ENCODE results near the gene UVRAG.

The UVRAG gene

DNA sequence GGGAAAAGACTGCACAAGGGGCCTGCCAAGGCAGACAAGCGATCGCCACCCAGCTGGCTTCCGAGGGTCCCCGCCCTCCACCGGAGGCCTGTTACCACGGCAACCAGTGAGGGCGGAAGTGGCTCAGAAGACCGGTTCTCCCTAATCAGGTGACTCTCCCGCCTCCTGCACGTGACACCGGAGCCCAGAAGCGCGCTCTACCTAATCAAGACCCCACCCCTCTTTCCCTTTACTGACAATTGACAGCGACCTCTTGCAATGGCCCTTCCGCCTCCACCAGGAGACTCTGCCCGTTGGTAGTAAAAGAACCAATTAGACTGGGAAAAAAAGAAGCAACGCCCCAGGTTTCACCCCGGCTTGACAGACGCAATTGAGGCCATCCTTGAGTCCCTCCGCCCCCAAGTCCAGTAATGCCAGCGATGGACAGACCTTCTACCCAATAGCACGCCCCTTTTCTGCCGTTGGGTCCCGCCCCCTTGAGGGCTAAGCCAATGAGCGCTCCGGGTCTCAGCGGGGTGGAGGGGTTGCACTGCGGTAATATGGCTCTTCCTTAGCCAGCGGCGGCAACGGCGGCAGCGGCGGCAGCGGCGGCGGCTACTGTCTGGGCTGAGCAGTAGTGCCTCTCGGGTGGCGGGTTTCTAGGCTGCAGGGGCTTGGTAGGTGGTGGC, at the start of gene UVRAG:
UVRAG (plus strand) TSS at position 534 of the 668 bp plus-strand sequence. CDS start 198 bp downstream, outside the sequence.
- DNase-seq = peak; percentile 98

- DNase-seq = no peak
These were observed 48.4 kb upstream of the UVRAG start for GRCh38 chr11:75766443-75767227.

DNA sequence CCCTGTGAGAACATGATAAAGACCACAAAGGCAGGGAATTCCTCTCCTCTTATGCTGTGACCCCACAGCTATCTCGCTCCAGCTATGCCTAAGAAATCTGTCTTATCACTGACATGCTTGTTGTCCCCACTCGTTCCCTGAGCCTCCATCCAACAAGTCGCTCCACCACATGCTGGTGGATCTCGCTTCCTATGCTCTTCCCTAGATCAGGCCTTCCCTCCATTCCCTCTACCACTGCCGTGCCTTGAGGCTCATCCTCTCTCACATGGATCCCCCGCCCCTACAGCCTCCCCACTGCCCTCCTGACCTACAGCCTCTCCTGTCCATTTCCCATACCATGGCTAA, 47.8 kb upstream of the UVRAG start:
- no peak for DNase-seq

DNA sequence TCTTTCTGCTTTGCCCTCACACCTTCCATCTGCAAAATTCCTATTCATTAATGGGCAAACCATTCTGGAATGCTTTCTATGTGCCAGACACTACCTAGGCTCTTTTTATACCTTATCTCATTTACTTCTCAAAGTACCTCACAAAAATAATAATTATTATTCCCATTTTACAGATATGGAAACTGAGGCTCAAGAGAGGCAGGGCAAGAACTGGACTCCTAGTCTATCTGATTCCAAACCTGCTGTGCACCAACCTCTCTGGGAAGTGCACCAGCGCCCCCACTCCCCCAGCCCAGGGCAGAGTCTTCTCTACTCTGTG, 47.3 kb upstream of the UVRAG start:
- DNase-seq = no peak

GRCh38 chr11:75768112-75768908, 46.7 kb upstream of the UVRAG start, which contains the start of gene DGAT2:
DGAT2 (plus strand) TSS chr11:75768778; CDS start chr11:75768992, 214 bp downstream.
- peak; percentile 79 for DNase-seq

DNA sequence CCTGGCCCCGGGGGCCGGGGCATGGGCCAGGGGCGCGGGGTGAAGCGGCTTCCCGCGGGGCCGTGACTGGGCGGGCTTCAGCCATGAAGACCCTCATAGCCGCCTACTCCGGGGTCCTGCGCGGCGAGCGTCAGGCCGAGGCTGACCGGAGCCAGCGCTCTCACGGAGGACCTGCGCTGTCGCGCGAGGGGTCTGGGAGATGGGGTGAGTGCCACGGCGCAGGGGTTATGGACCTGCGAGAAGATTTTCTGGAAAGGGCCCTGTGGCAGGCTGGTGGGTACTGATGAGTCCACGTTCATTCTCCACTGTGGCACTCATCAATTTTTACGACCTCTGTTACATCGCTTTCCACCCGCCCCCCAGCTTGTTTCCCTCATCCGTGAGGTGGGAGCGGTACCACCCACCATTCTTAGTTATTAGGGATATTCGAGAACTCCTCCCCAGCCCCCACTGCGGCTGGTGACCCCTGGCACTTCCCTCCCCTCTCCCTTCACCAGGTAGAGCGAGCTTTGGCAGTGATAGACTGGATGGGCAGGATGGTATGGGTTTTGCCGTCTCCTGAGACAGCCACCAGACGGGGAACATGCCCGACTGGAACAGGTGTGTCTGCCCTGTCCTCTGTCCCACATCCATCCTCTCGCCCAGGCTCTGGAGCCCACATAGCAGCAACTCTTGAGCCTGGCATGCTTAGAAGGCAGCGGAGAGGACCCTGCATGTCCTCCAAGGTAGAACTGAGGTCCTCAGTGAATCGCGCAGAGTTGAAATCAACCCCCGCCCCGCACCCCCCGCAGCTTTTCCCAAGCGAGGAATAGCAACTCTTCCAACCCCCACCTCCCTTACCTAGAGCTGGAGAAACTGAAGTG, 45.9 kb upstream of the UVRAG start:
- DNase-seq = no peak

DNA sequence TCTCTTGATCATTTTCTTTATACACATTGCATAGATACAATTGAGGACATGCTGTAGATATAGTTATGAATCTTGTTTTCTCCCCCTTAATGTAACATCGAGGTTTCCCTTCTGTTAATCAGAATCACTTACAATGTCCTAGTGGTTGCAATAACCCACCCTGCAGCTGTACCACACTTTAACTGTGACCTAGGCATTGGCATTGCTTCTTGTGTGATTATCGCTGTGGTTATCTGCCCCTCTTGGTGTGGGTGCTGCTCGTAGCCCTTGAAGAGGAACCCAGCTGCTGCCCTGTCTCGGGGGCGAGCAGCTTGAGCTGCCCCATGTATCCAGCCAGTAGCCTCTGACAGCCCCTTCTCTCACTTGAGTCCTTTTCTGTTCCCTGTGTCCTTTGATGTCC, 44.9 kb upstream of the UVRAG start:
- DNase-seq = no peak

- DNase-seq = no peak
These were observed 43.2 kb upstream of the UVRAG start for GRCh38 chr11:75771646-75772410.

- DNase-seq = peak; percentile 29
These were observed 41.2 kb upstream of the UVRAG start for GRCh38 chr11:75773595-75774353.

GRCh38 chr11:75775056-75775455, 40.0 kb upstream of the UVRAG start:
- no peak for DNase-seq

GRCh38 chr11:75776546-75776945, 38.5 kb upstream of the UVRAG start:
- DNase-seq = no peak

DNA sequence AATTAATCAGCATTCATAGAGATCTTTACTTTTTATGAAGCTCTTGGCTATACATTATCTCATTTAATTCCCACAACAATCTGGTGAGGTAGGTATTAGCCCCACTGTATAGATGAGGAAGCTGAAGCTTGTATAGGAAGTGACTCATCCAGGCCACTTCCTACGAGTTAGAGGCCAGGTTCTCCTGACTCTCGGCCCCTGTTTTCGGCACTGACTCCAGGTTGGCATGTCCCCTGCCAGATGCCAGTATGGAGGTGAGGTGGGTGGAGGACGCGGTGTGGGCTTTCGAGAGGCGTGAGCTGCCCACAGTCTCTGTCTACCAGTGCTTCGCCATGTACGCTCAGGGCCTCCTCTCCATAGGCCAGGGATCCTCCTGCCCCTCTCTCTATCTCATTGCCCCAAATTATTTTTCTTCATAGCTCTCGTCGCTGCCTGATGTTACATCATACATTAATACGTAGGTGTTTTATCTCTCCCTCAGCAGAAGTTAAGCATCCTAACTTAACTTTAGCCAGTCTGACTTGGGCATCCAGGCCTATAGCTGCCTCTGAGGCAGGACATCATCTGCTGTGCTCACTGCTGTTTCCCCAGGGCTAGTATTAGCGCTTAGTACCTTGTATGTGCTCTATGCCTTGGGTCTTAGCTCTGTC, 37.4 kb upstream of the UVRAG start:
- DNase-seq = no peak

DNA sequence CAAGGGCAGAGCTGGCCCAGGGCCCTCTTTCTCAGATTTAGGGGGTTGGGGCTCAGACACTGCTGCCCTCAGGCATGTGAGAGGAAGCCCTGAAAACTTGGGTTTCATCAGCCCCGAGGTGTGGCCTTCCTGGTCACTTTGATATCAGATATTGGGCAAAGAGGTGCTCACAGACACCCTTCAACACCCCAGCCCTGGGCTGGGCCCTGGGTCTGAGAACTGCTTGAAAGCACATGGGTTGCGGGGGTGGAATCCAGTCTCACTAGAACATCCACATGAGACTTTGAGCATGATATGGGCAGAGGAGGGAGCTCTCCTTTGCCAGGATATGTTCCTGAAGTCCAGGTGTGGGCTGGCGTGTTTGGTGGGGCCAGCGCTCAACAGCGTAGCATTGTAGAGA, 36.0 kb upstream of the UVRAG start:
- no peak for DNase-seq

DNA sequence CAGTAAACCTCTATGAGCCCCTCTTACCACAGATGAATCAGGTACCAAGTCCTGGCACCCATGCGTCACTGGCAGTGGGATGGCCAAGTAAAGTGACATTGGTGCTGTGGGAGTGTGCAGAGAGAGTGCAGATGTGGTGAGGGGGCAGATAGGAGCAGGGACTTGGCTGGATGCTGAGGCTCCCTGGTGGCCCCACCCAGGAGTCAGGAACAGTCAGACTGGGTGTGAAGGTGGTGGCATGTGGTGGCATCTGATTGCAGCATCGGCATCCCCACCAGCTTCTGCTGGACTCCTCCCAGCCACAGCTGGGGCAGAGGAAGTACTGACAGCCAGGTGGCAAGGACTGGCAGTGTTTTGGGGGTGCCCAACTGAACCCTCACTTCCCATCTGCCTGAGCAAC, 35.0 kb upstream of the UVRAG start:
- DNase-seq = no peak

DNA sequence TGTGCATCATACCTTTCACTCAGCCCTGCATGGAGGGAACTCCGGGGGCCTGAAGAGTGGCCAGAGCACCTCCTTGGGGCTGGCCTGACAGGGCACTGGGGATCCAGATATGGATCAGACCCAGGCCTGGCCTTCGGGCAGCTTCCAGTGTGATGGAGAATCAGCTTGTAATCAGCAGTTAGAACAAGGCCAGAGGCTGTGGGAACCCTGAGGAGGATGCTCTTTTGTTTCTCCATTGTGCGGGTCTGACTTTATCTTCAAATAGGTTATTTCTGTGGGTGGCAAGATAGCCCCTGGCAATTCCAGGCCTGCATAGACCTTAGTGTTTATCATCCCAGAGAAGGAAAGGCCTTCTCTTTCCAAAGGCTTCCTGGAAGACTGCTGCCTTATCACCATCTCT, 34.1 kb upstream of the UVRAG start:
- no peak for DNase-seq

DNA sequence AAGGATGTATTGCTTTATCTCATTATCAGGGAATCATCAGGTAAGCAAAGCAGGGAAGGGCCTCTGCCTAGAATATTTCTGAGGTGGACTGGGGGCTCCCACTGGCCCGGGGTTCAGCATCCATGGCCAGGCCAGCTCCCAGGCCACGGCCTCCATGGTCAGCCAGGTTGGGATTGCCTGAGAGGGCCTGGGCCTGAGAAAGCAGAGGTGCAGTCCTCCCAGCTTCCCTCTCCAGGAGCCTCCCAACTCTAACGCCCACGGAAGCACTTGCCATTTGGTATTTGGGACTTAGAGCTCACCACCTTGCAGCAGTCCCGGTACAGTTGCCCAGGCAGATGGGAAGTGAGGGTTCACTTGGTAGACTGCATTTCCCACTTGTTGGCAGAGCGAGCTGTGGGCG, 33.7 kb upstream of the UVRAG start:
- DNase-seq = no peak

GRCh38 chr11:75781831-75782230, 33.2 kb upstream of the UVRAG start:
- DNase-seq = no peak

GRCh38 chr11:75782540-75783263, 32.3 kb upstream of the UVRAG start:
- DNase-seq = no peak

DNA sequence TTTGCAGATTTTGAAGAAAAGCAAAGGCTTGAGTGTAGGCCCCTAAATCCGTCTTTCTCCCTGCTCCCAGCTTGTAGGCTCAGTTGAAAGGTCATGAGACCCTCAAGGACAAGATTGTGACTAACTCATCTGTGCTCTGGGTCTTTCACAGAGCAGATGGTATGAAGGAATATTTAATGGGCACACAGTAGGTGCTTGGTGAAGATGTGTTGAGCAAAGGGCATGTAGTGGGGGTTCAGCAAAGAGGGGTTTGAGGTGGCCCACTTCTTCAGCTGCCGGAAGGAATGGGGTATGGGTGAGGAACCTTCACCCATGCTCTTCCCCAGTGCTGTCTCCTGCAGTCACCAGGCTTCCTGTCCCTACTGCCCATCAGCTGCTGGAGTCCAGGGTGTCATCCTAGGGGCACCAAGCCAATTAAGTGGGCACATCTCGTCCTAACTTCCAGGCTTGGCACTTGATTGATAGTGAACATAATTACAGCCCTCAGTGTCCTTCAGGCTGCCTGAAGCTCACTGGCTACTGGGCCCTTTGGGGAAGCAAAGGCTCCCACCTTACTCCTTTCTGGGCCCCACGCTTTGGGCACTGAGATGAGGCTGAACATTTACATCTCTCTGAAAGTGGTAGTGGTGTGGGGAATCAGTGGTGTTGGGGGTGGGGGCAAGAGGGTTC, 31.5 kb upstream of the UVRAG start:
- no peak for DNase-seq
